AG04449 (cell line): ENCODE data around the gene TPM1.

Experiments
- CTCF ChIA-PET: fragments of 350-600 bp; formaldehyde crosslinking; extraction: SDS; loops from one replicate; lab custom pipeline; 2021; ENCODE audit warnings: antibody characterized with exemption; lab: Yijun Ruan, JAX
- POLR2A ChIA-PET: fragments of 400-600, 350-600 bp; formaldehyde crosslinking; extraction: SDS; loops from one replicate; lab custom pipeline; 2020; ENCODE audit warnings: antibody characterized with exemption, inconsistent platforms; lab: Yijun Ruan, JAX
- DNase-seq: peaks from one replicate; pipeline ENCODE4 v3.0.0-alpha.2; 2010; ENCODE audit warnings: low read depth, low spot score
- H3K4me3 ChIP-seq: 2 replicates; pipeline ENCODE4 v1.5.1; 2011; ENCODE audit warnings: low read depth, mild to moderate bottlenecking, control low read depth, low read length
- TF ChIP-seq, protein P1 (sequence below): IDR thresholded peaks from one replicate; pipeline ENCODE4 v1.5.1; 2011; ENCODE audit warnings: mild to moderate bottlenecking, moderate library complexity, low read length, control low read depth, inconsistent platforms; ENCODE audit not compliant: insufficient read depth; ENCODE audit errors: missing control alignments

The TPM1 gene

DNA sequence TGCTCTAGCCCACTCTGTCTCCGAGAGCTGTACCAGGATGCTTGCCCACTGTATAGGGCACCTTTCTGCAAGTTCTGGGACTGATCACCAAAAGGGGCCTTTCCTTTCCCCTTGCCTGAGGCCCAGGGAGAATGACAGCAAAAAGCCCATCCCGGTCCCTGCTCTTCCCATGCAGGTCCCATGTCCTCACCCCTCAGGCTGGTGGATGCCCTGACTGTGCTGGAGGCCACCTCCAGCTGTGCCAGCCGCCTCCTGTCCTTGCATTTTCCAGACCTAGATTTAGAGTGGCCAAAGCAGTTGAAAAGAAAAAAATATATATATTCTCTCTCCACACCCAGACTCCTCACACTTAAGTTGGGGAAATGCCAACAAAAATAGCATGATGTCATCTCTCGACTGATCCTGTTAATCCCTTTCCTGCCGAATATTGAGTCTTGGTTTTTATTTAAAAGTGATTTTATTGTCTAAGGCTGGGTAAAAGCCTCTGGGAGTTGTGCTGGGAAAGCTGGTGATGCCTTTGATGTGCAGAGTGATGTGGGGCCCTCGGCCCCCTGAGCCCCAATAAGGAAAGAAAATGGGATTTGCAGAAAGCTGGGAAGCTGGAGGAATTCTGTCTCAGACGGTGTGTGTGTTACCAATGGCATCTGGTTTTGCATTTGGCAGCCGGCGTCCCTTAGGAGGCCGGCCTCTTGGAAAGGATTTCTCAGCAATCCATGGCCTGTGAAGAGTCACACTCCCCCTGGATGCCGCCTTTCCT is 29.3 kb upstream of the TPM1 start:
- no peak for DNase-seq
- POLR2A ChIA-PET = interaction anchor here (1.7 to 3.3 kb wide), 2 partner anchors 29 to 32 kb away, joined by 9 to 22 read pairs; partner anchors contain the start of gene TPM1
- CTCF ChIA-PET = interaction anchor here (1.3 to 1.7 kb wide), 2 partner anchors 13 to 35 kb away, joined by 3 to 4 read pairs; no protein-coding TSS in a partner anchor
- H3K4me3 ChIP-seq = no peak overlapping the region; the same call in 1 of the 2 replicates
- TF ChIP-seq, protein P1, sequence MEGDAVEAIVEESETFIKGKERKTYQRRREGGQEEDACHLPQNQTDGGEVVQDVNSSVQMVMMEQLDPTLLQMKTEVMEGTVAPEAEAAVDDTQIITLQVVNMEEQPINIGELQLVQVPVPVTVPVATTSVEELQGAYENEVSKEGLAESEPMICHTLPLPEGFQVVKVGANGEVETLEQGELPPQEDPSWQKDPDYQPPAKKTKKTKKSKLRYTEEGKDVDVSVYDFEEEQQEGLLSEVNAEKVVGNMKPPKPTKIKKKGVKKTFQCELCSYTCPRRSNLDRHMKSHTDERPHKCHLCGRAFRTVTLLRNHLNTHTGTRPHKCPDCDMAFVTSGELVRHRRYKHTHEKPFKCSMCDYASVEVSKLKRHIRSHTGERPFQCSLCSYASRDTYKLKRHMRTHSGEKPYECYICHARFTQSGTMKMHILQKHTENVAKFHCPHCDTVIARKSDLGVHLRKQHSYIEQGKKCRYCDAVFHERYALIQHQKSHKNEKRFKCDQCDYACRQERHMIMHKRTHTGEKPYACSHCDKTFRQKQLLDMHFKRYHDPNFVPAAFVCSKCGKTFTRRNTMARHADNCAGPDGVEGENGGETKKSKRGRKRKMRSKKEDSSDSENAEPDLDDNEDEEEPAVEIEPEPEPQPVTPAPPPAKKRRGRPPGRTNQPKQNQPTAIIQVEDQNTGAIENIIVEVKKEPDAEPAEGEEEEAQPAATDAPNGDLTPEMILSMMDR = no peak

DNA sequence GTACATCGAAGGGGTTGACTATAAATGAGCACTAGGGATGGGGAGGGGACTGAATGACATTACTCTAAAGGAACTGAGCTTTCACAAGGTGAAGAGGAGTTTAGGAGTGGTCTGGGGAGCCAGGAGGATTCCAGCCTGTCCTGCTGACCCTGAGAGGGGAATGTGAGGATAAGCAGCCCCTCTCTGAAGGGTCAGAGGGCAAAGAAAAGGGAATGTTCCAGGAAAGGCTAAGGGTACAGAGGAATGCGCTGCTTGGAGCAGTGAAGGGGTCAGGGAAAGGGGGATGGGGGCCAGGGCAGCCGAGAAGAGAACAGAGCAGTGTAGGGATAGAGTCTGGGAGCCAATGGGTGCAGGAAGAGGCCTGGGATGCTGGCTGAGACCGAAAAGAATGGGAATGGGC is 28.0 kb upstream of the TPM1 start:
- CTCF ChIA-PET = interaction anchor here (1.0 to 1.7 kb wide), 4 partner anchors 12 to 58 kb away, joined by 3 to 4 read pairs (median 3); no protein-coding TSS in a partner anchor
- POLR2A ChIA-PET = interaction anchor here (1.7 to 3.3 kb wide), 2 partner anchors 28 to 30 kb away, joined by 9 to 22 read pairs; partner anchors contain the start of gene TPM1
- no peak overlapping the region for H3K4me3 ChIP-seq
- no peak for DNase-seq
- TF ChIP-seq, protein P1 = no peak

DNA sequence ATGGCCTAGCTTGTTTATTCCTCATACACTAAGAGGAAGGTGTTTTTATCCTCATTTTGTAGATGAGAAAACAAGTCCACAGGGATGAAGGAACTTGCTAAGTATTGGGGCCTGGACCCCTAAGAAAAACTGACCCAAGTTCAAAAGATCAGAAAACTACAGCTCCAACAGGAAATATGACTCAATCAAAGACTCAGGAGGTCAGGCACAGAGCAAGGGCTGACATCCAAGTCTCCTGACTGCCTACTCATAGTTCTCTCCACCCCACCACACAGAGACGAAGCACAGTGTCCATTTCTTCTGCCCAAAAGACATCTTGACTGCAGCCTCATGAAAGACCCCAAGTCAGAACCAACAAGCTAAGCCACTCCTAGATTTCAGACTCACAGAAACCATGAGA is 26.9 kb upstream of the TPM1 start:
- TF ChIP-seq, protein P1 = no peak
- no peak for DNase-seq
- POLR2A ChIA-PET = interaction anchor here (0.6 to 3.3 kb wide), 3 partner anchors 27 to 37 kb away, joined by 3 to 22 read pairs (median 5); partner anchors contain the start of gene TPM1
- CTCF ChIA-PET = interaction anchor here (1.1 to 1.7 kb wide), 5 partner anchors 16 to 233 kb away, joined by 3 to 7 read pairs (median 3); no protein-coding TSS in a partner anchor
- H3K4me3 ChIP-seq = no peak overlapping the region

DNA sequence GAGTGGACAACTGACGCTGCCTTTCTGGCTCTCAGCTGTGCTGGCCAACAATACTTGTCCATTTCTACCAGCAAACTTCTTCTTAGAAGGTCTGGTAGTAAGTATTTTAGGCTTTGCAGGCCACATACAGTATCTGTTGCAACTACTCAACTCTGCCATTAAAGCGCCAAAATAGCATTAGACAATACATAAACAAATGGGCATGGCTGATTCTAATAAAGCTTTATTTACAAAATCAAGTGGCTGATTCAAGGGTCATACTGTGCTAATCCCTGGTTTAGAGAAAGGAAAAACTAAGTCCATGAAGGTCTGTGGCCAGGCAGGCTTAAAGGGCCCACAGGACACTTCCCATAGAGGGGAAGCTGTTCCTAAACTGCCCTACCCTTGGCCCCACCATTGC is 26.3 kb upstream of the TPM1 start:
- ChIA-PET CTCF (interaction anchor here (1.1 to 1.7 kb wide), 4 partner anchors 16 to 234 kb away, joined by 3 to 7 read pairs (median 4); no protein-coding TSS in a partner anchor), POLR2A (interaction anchor here (0.6 to 1.8 kb wide), 5 partner anchors 26 to 120 kb away, joined by 3 to 7 read pairs (median 3); partner anchors contain the start of gene TPM1)
- no peak for DNase-seq
- TF ChIP-seq, protein P1 = no peak
- H3K4me3 ChIP-seq = no peak overlapping the region

DNA sequence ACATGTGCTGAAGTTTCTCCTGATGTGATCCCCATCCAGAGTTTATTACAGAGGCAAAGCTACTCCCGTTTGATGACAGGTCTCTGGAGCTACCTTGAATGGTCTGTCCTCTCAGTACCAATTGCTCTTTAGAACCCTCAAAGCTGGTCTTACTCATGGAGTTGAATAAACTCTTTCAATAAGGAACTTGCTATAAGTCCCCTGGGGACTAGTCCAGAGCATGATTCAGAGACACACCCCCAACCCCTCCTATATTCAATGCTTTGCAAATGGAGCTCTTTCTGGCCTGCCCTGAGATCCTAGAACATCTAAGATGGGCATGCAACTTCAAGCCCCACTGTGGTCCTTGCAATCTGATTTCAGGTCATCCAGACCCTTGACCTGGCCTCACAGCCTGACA is 23.9 kb upstream of the TPM1 start:
- POLR2A ChIA-PET = interaction anchor here (1.0 to 1.5 kb wide), 4 partner anchors 24 to 123 kb away, joined by 3 to 10 read pairs (median 4); partner anchors contain the start of gene TPM1
- DNase-seq = no peak
- H3K4me3 ChIP-seq = no peak overlapping the region
- CTCF ChIA-PET = interaction anchor here (1.2 to 2.0 kb wide), 2 partner anchors 21 to 31 kb away, joined by 3 to 4 read pairs; no protein-coding TSS in a partner anchor
- TF ChIP-seq, protein P1 = no peak
